ENCODE measurements around the gene AUH.

DNA sequence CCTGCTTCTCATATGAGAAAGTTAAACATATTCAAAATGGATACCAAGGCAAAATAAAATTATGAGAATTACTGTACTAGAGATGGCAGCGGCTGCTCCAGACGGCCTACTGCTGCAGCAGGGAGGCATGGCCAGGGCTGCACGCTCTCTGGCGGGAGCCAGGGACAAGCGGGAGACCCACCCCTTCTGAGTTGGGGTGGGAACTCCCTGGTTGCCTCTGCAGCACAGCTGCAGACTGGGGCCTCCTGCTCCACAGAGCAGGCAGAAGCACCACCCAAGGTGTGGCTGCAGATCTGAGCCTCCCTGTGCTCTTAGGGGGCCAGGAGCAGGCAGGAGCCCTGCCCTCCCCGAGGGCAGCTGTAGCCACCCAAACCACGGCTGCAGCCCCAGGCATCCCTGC is 2.3 kb upstream of the AUH start:
- TF ChIP-seq, protein P1, sequence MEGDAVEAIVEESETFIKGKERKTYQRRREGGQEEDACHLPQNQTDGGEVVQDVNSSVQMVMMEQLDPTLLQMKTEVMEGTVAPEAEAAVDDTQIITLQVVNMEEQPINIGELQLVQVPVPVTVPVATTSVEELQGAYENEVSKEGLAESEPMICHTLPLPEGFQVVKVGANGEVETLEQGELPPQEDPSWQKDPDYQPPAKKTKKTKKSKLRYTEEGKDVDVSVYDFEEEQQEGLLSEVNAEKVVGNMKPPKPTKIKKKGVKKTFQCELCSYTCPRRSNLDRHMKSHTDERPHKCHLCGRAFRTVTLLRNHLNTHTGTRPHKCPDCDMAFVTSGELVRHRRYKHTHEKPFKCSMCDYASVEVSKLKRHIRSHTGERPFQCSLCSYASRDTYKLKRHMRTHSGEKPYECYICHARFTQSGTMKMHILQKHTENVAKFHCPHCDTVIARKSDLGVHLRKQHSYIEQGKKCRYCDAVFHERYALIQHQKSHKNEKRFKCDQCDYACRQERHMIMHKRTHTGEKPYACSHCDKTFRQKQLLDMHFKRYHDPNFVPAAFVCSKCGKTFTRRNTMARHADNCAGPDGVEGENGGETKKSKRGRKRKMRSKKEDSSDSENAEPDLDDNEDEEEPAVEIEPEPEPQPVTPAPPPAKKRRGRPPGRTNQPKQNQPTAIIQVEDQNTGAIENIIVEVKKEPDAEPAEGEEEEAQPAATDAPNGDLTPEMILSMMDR (conservative IDR thresholded peaks at IDR 0.05; ENCODE audit: low read length) = no peak
- no peak for TF ChIP-seq EZH2phosphoT487 (IDR thresholded peaks at IDR 0.05; ENCODE audit: borderline replicate concordance, low read depth, low read length)
